Measurements from ENCODE around the gene PPP1R1C.

DNA sequence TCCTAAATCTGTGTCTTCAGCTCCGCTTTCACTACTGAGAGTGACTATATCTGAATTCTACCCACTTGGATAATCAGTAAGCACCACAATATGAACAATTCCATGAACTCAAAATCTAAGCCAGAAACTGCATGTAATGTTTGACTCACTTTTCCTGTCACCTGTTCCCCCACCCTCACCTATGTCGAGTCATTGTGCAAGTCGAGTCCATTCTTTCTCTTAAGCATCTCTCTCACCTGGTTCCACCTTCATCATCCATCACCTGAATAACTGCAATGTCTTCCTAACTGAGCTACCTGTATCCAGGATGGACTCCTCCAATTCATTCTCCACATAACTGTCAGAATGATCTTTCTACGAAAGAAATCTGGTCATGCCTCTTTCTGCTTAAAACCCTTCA, 58.2 kb downstream of the PPP1R1C start:
- TF ChIP-seq POLR2A (IDR thresholded peaks at IDR 0.05) = no peak
- TF ChIP-seq, protein P1, sequence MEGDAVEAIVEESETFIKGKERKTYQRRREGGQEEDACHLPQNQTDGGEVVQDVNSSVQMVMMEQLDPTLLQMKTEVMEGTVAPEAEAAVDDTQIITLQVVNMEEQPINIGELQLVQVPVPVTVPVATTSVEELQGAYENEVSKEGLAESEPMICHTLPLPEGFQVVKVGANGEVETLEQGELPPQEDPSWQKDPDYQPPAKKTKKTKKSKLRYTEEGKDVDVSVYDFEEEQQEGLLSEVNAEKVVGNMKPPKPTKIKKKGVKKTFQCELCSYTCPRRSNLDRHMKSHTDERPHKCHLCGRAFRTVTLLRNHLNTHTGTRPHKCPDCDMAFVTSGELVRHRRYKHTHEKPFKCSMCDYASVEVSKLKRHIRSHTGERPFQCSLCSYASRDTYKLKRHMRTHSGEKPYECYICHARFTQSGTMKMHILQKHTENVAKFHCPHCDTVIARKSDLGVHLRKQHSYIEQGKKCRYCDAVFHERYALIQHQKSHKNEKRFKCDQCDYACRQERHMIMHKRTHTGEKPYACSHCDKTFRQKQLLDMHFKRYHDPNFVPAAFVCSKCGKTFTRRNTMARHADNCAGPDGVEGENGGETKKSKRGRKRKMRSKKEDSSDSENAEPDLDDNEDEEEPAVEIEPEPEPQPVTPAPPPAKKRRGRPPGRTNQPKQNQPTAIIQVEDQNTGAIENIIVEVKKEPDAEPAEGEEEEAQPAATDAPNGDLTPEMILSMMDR (IDR thresholded peaks at IDR 0.05) = no peak
